ENCODE results near the gene DTX3. TPM values are rescaled to one million over a fixed set of nuclear protein-coding genes. Genes with fewer than 3 reads are reported as not detected.
"Not testable (repeated sequence)": the region's sequence is repeated elsewhere in the genome, so short reads cannot be mapped to it uniquely, and the experiment has no call there.

Gene DTX3
- total and polyA plus RNA-seq, 10 donors = 13.7 to 30.7 (median 21.6) TPM

DNA sequence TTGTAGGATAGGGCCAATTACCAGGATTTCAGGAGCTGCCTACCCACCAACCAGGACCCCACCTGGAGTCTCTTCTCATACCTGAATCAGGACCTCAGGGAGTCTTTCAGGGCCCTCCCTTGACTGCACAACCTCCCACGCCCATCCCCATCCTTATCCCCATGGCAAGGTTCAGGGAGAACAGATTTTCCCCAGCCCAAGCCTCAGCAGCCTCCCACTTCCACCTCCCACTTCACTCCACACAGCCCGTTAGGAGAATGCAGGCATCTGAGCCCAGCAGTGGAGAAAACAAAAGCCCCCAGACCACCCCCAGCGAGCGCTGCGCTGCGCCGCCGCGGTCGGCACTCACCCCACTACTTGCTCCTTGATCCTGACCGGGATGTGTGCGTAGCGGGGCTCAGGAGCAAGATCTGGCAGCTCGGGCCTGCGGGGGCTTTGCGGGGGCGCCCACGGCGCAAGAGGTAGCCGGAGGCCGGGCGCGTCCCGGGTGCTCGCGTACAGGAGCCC lies 27.0 kb downstream of the DTX3 start:
- Histone ChIP-seq H3K4me3 (peak overlapping the region in 5 of 8 donors; percentile 41 to 79 (median 48)), H3K27me3 (replicated peaks in 1 of 7) (peaks cover 15 to 92% (median 62%) of the 10 kb centered on the region in 7 donors), H3K27ac (no peak overlapping the region), H3K4me1 (peaks cover 16 to 41% (median 36%) of the 10 kb centered on the region in 6 donors), H3K36me3 (no peaks in the 10 kb centered on the region), H3K9me3 (no peaks in the 10 kb centered on the region)
- WGBS, 5 donors = 8 to 14% (median 12%) methylated on average over 26 of the region's 26 CpGs
- intact Hi-C loops (cut with DNase I; ENCODE audit: low total_unique reads) = no loop called here
- DNase-seq = no peak
- no peak for TF ChIP-seq POLR2AphosphoS5 (IDR thresholded peaks at IDR 0.05)
- no peak for TF ChIP-seq POLR2A (IDR thresholded peaks at IDR 0.05)
- TF ChIP-seq, protein P1, sequence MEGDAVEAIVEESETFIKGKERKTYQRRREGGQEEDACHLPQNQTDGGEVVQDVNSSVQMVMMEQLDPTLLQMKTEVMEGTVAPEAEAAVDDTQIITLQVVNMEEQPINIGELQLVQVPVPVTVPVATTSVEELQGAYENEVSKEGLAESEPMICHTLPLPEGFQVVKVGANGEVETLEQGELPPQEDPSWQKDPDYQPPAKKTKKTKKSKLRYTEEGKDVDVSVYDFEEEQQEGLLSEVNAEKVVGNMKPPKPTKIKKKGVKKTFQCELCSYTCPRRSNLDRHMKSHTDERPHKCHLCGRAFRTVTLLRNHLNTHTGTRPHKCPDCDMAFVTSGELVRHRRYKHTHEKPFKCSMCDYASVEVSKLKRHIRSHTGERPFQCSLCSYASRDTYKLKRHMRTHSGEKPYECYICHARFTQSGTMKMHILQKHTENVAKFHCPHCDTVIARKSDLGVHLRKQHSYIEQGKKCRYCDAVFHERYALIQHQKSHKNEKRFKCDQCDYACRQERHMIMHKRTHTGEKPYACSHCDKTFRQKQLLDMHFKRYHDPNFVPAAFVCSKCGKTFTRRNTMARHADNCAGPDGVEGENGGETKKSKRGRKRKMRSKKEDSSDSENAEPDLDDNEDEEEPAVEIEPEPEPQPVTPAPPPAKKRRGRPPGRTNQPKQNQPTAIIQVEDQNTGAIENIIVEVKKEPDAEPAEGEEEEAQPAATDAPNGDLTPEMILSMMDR (IDR thresholded peaks at IDR 0.05 in 8 of 11, conservative IDR thresholded peaks at IDR 0.05 in 3 of 11) = no peak

DNA sequence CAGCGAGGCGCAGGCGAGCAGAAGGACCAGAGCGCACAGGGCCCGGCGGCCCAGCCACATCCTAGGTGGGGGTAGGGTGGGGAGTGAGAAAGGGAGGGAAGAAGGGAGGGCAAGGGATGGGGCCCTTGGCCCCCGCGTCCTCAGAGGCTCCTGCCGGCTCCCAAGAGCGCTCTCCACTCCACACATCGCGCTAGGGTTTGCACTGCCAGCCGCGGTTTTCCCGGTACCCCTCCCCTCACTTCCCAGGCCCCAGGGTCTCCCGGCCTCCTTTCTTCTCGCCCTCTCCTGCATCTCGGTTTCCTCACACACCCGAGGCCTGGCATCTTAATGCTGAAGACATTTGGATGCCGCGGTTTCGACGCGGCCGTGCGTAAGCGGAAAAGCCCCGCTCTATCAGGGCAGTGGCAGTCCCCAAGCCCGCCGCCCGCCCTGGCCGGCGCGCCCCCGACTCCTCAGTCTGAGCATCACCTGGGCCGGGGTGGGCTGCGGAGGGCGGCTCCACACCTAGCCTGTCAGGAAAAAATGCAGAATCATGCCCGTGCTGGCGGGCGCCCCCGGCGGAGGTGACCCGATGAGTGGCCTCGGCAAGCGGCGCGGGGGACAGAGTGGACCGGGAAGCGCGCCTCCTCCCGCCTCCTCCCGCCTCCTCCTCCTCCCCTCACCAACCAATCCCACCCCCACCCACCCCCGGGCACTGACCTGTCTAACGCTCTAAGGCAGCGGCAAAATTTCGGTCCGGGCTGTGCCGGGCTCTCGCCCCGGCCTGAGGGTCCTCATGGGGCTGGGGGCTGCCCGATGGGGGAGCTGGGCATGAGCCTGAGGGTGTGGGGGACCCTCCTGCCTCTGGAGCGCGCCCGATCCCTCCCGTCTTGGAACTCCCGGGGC lies 27.7 kb downstream of the DTX3 start:
- H3K4me1 ChIP-seq = peaks cover 16 to 35% (median 32%) of the 10 kb centered on the region in 6 donors
- H3K27ac ChIP-seq = no peak overlapping the region
- TF ChIP-seq POLR2AphosphoS5 (IDR thresholded peaks at IDR 0.05) (no peak), POLR2A (IDR thresholded peaks at IDR 0.05) (no peak)
- TF ChIP-seq, protein P1 (IDR thresholded peaks at IDR 0.05 in 8 of 11, conservative IDR thresholded peaks at IDR 0.05 in 3 of 11) = no peak
- H3K36me3 ChIP-seq = no peaks in the 10 kb centered on the region
- H3K9me3 ChIP-seq = no peaks in the 10 kb centered on the region
- intact Hi-C loops (cut with DNase I; ENCODE audit: low total_unique reads) = no loop called here
- H3K4me3 ChIP-seq = peak overlapping the region; percentile 41 to 79 (median 53)
- no peak for DNase-seq
- peaks cover 15 to 90% (median 55%) of the 10 kb centered on the region in 7 donors for H3K27me3 ChIP-seq (replicated peaks in 1 of 7)
- 1 to 2% (median 1%) methylated on average over 44 to 67 of the region's 67 CpGs for WGBS, 5 donors

DNA sequence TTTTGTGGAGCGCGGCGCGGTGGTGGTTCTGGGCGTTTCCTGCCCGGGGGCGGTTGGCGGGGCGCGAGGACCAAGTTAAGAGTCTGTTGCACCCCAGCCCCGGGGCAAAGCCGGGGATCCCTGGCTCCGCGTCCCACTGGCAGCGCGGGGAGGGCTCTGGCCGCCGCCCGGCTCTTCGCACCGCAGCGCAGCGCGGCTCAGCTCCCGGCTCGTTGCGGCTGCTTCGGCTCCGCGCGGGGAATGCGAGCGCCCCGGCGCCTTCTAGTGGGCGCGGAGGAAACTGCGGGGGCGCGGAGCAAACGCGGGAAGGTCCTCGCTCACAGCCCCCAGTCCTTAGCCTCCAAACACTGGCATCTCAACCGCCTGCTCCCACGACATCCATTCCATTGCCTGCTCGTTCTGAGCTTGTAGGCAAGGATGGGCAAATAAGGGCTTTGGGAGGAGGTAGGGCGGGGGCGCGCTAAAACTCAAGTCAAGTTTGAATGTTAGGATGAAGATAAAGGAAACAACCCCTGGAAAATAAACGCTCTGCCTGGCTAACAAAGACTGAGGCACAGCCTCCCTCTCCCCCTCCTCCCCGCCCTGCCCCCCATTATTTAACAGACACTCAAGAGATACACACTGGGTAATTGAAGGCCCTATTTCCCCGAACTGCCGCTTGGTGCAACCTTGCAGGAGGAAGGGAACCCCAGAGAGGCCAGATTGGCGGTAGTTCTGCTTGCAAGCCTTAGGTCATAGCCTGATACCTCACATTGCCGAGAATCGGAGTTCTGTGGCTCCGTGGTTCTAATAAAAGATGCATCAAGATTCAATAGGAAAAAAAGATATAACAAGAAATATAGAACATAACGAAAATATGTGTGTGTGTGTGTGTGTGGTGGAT lies 28.6 kb downstream of the DTX3 start, which contains the start of gene B4GALNT1:
Gene B4GALNT1, minus strand, starts transcription at position 244 of the 883 bp plus-strand sequence. CDS start 1,069 bp downstream, outside the sequence.
- H3K36me3 ChIP-seq = no peaks in the 10 kb centered on the region
- no peak within 1 kb of the TSS for H3K27ac ChIP-seq
- intact Hi-C loops (cut with DNase I; ENCODE audit: low total_unique reads) = no loop called here
- TF ChIP-seq POLR2A (IDR thresholded peaks at IDR 0.05) (no peak), POLR2AphosphoS5 (IDR thresholded peaks at IDR 0.05) (peak; percentile 19 to 68 (median 51))
- TF ChIP-seq, protein P1 (IDR thresholded peaks at IDR 0.05 in 8 of 11, conservative IDR thresholded peaks at IDR 0.05 in 3 of 11) = peak; percentile 67 to 92 (median 87)
- peak within 1 kb of the TSS; percentile 41 to 79 (median 53) for H3K4me3 ChIP-seq
- peak; percentile 90 for DNase-seq
- peaks cover 12 to 26% (median 23%) of the 10 kb centered on the region in 6 donors for H3K4me1 ChIP-seq
- peaks cover 7 to 82% (median 47%) of the 10 kb centered on the region in 7 donors for H3K27me3 ChIP-seq (replicated peaks in 1 of 7)
- 2 to 4% (median 2%) methylated on average over 30 to 58 of the region's 58 CpGs for WGBS, 5 donors
- no peaks in the 10 kb centered on the region for H3K9me3 ChIP-seq

GRCh38 chr12:57636731-57637130 lies 32.1 kb downstream of the DTX3 start:
- H3K4me3 ChIP-seq; H3K36me3 ChIP-seq; H3K9me3 ChIP-seq; DNase-seq; H3K27ac ChIP-seq; intact Hi-C loops (cut with DNase I; ENCODE audit: low total_unique reads): not testable (repeated sequence)
- peaks cover 11 to 20% (median 19%) of the 10 kb centered on the region in 6 donors for H3K4me1 ChIP-seq
- H3K27me3 ChIP-seq (replicated peaks in 1 of 7) = peaks cover 7 to 79% (median 28%) of the 10 kb centered on the region in 7 donors
- WGBS, 5 donors = 83 to 95% (median 87%) methylated on average over 9 of the region's 9 CpGs
